ENCODE results near the gene CCDC106. TPM values are rescaled to one million over a fixed set of nuclear protein-coding genes. Genes with fewer than 3 reads are reported as not detected.

CCDC106 gene
- total RNA-seq, 3 donors from 2014 or later = 3.9 to 7.8 (median 4.8) TPM

DNA sequence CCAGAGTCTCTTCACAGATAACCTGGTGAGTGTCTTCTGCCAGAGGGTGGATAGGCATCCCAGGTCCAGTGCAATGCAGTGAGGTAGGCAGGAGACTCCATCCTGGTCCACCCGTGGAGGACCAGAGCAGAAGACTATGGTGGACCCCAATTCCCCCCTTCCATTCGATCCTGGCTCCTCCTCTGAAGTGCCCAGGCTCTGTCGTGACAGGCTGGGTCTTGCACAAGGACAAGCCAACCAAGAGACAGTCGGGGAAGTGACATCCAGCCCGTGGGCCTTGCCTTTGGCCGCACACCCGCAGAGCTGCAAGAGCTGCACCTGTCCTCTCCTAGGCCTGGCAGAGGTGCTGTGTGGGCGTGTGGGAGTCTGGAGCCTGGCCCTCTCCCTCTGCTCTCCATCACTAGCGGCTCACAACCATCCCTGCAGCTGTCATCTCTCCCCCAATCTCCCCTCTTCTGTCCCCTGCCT, 26.8 kb upstream of the CCDC106 start:
- H3K4me1 Mint-ChIP-seq (ENCODE audit: low read depth) = peaks cover 39% of the 10 kb centered on the region
- peaks cover 12% of the 10 kb centered on the region for H3K36me3 Mint-ChIP-seq (ENCODE audit: insufficient read depth)
- DNase-seq (no peak), ATAC-seq (no peak)
- H3K27me3 Mint-ChIP-seq (ENCODE audit: low read depth) = no peaks in the 10 kb centered on the region
- H3K9me3 Mint-ChIP-seq = no peaks in the 10 kb centered on the region
- H3K4me3 Mint-ChIP-seq = no peak overlapping the region

DNA sequence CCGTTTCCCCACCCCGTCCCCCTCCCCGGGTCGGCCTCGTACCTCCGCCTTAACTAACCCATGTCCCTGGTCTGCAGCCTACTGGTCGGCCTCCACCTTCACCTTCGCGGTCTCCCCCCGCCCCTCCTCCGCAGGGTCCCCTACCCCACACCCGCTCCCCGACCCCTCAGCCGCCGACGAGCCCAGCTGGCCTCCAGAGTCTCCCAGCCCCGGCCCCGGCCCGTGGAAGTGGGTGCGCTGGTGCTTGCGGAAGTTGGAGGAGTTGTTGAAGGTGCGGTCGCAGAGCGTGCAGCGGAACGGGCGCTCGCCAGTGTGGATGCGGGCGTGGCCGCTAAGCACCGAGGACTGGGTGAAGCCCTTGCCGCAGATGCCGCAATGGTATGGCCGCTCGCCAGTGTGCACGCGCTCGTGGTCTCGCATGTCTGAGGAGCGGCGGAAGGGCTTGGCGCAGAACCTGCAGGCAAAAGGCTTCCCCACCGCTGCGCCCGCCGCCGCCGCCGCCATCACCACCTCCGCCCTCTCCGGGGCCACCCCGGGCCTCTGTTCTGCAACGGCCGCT, 26.3 kb upstream of the CCDC106 start:
- H3K36me3 Mint-ChIP-seq (ENCODE audit: insufficient read depth) = peaks cover 11% of the 10 kb centered on the region
- no peaks in the 10 kb centered on the region for H3K9me3 Mint-ChIP-seq
- no peaks in the 10 kb centered on the region for H3K27me3 Mint-ChIP-seq (ENCODE audit: low read depth)
- H3K4me1 Mint-ChIP-seq (ENCODE audit: low read depth) = peaks cover 44% of the 10 kb centered on the region
- H3K4me3 Mint-ChIP-seq = no peak overlapping the region
- ATAC-seq (no peak), DNase-seq (no peak)

DNA sequence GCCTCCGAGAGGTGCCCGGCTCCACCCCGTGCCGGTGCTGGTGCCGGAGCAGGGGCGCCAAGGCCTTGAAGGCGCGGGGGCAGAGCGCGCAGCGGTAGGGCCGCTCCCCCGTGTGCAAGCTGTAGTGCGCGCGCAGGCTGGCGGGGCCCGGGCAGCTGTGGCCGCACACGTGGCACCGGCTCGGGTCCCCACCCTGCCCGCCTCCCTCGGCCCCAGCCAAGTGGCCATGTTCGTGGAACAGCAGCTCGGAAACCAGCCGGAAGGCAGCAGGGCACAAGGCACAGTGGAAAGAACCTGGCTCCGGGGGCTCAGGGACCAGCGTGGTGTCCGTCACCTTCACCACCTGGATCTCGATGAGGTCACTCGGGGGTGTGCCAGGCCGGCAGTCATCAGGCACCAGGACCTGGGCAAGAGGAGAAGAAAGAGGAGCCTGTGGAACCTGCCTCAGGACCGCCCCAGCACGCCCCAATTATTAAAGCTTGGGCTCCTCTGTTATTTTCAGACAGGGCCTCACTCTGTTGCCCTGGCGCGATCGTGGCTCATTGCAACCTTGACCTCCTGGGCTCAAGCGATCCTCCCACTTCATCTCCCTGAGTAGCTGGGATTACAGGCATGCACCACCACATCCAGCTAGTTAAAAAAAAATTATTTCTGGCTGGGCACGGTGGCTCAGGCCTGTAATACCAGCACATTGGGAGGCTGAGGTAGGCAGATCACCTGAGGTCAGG, 25.6 kb upstream of the CCDC106 start:
- Mint-ChIP-seq H3K27me3 (ENCODE audit: low read depth) (no peaks in the 10 kb centered on the region), H3K9me3 (no peaks in the 10 kb centered on the region), H3K4me1 (ENCODE audit: low read depth) (peaks cover 50% of the 10 kb centered on the region), H3K4me3 (no peak overlapping the region), H3K36me3 (ENCODE audit: insufficient read depth) (peaks cover 7% of the 10 kb centered on the region)
- ATAC-seq (no peak), DNase-seq (no peak)

DNA sequence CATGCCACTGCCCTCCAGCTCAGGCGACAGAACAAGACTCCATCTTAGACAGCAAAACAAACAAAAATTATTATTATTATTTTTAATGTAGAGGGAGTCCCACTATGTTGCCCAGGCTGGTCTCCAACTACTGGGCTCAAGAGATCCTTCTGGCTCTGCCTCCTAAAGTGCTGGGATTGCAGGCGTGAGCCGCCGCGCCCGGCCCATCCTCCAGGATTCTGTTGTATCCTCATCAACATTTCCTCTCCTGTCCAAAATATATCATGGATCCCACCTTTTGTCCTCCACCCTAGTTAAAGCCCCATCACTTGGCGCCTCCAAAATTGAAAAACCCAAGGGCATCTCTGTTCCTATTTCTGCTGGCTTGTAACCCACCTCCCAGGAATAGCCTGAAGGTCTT, 24.9 kb upstream of the CCDC106 start:
- Mint-ChIP-seq H3K36me3 (ENCODE audit: insufficient read depth) (peaks cover 4% of the 10 kb centered on the region), H3K4me1 (ENCODE audit: low read depth) (peaks cover 53% of the 10 kb centered on the region), H3K27me3 (ENCODE audit: low read depth) (no peaks in the 10 kb centered on the region), H3K4me3 (peak overlapping the region; percentile 19), H3K9me3 (no peaks in the 10 kb centered on the region)
- DNase-seq (no peak), ATAC-seq (no peak)

DNA sequence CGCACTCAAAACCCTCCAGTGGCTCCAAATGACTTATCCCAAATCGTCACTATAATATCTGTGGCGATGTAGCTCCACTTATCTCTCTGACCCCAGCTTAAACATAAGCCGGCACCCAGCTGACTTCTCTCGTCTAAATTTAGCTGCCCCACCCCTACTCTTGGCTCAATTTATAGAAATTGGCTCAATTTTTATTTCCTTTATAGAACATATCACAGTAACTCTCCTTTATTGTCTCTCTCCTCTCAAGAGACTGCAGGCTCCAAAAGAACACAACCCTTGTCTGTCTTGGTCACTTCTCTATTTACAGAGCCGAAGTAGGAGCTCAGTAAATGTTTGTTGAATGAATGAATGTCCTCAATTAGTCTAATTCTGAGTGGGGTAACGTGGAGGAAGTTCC, 24.5 kb upstream of the CCDC106 start:
- DNase-seq = no peak
- peaks cover 4% of the 10 kb centered on the region for H3K36me3 Mint-ChIP-seq (ENCODE audit: insufficient read depth)
- peaks cover 52% of the 10 kb centered on the region for H3K4me1 Mint-ChIP-seq (ENCODE audit: low read depth)
- H3K4me3 Mint-ChIP-seq = peak overlapping the region; percentile 87
- H3K9me3 Mint-ChIP-seq = no peaks in the 10 kb centered on the region
- no peak for ATAC-seq
- H3K27me3 Mint-ChIP-seq (ENCODE audit: low read depth) = no peaks in the 10 kb centered on the region

DNA sequence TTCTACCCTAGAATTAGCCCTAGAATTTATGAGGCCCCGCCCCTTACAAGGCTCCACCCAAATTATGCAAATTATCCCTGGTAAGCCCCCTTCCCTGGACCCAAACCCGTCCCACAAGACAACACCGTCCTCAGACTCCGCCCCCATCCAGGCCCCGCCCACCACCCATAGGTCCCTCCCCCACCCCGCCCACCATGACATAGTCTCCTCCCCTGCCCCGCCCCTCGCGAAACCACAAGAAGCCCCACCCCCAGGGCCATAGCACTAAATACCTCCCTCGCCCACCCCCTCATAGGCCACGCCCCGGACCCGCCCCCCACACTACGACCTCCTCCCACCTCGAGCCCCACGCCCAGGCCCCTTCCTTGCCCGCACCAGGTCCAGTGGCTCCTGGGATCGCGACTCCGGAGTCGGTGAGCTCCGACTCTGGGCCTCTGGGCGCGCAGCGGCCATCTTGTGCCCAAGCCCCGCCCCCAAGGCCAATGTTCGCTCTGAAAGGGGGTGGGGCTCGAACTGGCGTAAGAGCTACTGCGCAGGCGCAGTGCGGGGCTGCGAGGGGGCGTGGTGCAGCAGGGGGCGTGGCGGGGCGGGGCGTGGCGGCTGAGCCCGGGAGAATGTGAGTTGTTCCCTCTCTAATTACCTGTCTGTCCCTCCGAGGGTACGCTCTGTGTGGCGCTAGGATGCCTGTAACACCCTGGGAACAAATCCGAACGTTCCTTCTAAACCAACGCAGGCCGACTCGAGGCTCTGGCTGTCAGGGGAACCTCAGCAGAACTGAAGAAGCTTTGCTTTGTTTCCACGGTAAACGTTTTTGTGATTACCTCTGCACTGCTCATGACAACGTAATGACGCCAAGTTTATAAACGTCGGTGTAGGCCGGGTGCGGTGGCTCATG, 23.7 kb upstream of the CCDC106 start, which contains the start of gene ZNF784:
Gene ZNF784 (minus strand): TSS at position 458 of the 895 bp plus-strand sequence. CDS start 5 bp downstream, at position 453.
- no peaks in the 10 kb centered on the region for H3K9me3 Mint-ChIP-seq
- H3K4me1 Mint-ChIP-seq (ENCODE audit: low read depth) = peaks cover 51% of the 10 kb centered on the region
- ATAC-seq (peak; percentile 80 to 81), DNase-seq (peak; percentile 95)
- no peaks in the 10 kb centered on the region for H3K27me3 Mint-ChIP-seq (ENCODE audit: low read depth)
- peaks cover 4% of the 10 kb centered on the region for H3K36me3 Mint-ChIP-seq (ENCODE audit: insufficient read depth)
- peak within 1 kb of the TSS; percentile 87 for H3K4me3 Mint-ChIP-seq

DNA sequence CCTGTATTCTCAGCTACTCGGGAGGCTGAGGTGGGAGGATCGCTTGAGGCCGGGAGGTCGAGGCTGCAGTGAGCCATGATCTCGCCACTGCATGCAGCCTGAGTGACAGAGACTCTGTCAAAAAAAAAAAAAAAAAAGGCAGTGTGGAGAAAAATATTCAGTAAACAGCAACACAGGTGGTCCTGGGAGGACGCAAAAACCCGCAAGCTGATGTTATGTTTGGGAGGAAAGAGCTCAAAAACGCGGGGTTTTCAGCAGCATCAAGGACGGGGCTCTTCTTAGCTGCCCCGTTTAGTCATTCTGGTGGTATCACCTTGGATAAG, 23.0 kb upstream of the CCDC106 start:
- peaks cover 49% of the 10 kb centered on the region for H3K4me1 Mint-ChIP-seq (ENCODE audit: low read depth)
- ATAC-seq (no peak), DNase-seq (no peak)
- no peaks in the 10 kb centered on the region for H3K27me3 Mint-ChIP-seq (ENCODE audit: low read depth)
- peaks cover 4% of the 10 kb centered on the region for H3K36me3 Mint-ChIP-seq (ENCODE audit: insufficient read depth)
- no peaks in the 10 kb centered on the region for H3K9me3 Mint-ChIP-seq
- peak overlapping the region; percentile 87 for H3K4me3 Mint-ChIP-seq

DNA sequence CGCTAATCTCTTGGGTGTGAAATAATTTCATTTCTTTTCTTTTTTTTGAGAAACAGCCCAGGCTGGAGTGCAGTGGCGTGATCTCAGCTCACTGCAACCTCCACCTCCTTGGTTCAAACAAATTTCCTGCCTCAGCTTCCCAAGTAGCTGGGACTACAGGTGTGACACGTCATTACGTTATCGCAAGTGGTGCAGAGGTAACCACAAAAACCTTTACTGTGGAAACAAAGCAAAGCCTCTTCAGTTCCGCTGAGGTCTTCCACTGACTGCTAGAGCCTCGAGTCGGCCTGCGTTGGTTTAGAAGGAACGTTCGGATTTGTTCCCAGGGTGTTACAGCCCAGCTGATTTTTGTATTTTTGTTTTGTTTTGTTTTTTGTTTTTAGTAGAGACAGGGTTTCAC, 21.7 kb upstream of the CCDC106 start:
- Mint-ChIP-seq H3K4me1 (ENCODE audit: low read depth) (peaks cover 36% of the 10 kb centered on the region), H3K9me3 (no peaks in the 10 kb centered on the region), H3K27me3 (ENCODE audit: low read depth) (no peaks in the 10 kb centered on the region), H3K36me3 (ENCODE audit: insufficient read depth) (no peaks in the 10 kb centered on the region), H3K4me3 (peak overlapping the region; percentile 68)
- DNase-seq = peak; percentile 38
- peak; percentile 61 to 66 for ATAC-seq

DNA sequence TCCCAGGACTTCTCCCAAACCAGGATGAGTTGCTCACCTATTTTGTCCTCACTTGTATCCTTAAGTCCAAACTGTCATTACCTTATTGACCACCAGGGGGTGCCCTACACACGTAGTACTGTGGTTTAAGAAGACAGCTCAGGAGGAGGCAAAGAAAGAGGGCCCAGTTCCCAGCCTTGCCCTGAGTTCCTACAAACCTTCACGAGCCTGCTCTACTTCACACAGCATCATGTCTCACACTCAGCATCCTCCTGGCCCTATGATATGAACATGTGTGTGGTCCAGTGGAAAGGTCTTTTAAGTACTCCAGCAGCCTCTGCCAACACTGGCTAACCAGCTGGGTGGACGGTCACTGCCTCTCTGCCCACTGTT, 15.6 kb upstream of the CCDC106 start:
- no peaks in the 10 kb centered on the region for H3K9me3 Mint-ChIP-seq
- peak; percentile 88 for DNase-seq
- peaks cover 40% of the 10 kb centered on the region for H3K4me1 Mint-ChIP-seq (ENCODE audit: low read depth)
- peaks cover 6% of the 10 kb centered on the region for H3K36me3 Mint-ChIP-seq (ENCODE audit: insufficient read depth)
- no peak overlapping the region for H3K4me3 Mint-ChIP-seq
- peak; percentile 36 to 56 for ATAC-seq
- no peaks in the 10 kb centered on the region for H3K27me3 Mint-ChIP-seq (ENCODE audit: low read depth)

DNA sequence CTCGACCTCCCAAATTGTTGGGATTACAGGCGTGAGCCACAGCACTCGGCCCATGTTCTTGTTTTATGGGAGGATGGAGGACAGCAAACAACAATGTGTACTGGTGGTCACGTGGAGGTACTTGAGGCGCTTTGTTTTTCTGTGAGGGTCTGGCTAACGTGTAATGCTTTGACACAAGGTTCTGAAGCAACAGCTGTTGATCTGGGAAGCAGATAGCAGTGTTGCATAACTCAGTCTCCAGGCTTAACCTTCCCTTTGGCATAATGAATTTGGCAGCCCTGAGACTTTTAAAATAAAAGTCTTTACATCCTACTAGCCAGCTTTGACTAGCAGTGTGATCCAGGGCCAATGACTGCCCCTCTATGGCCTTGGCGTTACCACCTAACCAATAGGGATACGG, 14.2 kb upstream of the CCDC106 start:
- no peak for ATAC-seq
- Mint-ChIP-seq H3K4me1 (ENCODE audit: low read depth) (peaks cover 45% of the 10 kb centered on the region), H3K9me3 (peaks cover under 1% of the 10 kb centered on the region)

DNA sequence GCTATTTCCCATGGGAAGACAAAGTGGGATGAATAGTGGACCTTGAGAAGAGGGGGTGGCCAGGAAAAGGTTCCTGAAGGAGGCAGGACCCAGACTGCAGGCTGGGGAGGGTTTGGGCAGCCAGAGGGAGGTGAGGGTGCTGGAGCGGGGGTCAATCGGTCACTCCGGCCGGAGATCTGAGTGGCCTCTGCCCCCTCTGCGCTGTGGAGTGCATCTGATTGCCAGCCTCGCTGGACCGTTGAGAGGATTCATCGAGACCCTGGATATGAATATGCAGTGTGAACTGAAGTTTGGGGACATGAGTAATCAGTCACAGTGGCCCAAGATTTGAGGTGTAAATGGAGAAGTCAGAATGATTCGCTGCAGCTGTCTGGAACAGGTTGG, 12.7 kb upstream of the CCDC106 start:
- Mint-ChIP-seq H3K9me3 (peaks cover 3% of the 10 kb centered on the region), H3K4me3 (peak overlapping the region; percentile 99), H3K4me1 (ENCODE audit: low read depth) (peaks cover 58% of the 10 kb centered on the region), H3K27me3 (ENCODE audit: low read depth) (no peaks in the 10 kb centered on the region), H3K36me3 (ENCODE audit: insufficient read depth) (peaks cover 19% of the 10 kb centered on the region)
- no peak for DNase-seq
- ATAC-seq = peak; percentile 20 to 36

More for the DNA sequence above, 14.2 kb upstream of the CCDC106 start:
- Mint-ChIP-seq H3K4me3 (no peak overlapping the region), H3K27me3 (ENCODE audit: low read depth) (no peaks in the 10 kb centered on the region), H3K36me3 (ENCODE audit: insufficient read depth) (peaks cover 14% of the 10 kb centered on the region)
- DNase-seq = no peak

DNA sequence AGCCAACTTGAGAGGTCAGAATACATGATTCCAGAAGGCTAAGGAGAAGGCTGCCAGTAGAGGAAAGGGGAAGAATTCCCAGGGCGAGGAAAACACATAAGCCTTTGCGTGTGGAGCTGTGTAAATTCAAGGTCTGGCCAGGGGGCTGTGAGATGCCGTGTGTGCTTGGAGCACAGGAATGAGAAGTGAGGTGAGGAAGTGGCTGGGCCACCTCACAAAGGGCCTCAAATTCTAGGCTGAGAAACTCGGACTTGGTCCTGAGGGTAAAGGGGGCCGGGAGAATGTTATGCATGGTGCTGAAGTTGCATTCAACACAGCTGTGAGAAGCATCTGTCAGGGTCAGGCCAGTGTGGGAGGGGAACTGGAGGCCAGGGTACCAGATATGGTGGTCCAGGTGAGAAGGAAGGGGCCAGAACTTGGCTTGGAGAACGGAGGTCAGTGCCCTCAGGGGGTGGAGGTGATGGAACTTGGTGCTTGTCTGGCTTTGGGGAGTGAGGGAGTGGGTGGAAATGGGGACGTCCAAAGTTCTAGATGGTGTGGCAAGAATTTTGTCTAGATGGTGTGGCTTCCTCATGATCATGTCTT, 12.1 kb upstream of the CCDC106 start:
- ATAC-seq (no peak), DNase-seq (no peak)
- peaks cover 60% of the 10 kb centered on the region for H3K4me1 Mint-ChIP-seq (ENCODE audit: low read depth)
- no peaks in the 10 kb centered on the region for H3K27me3 Mint-ChIP-seq (ENCODE audit: low read depth)
- H3K9me3 Mint-ChIP-seq = peaks cover 3% of the 10 kb centered on the region
- peak overlapping the region; percentile 99 for H3K4me3 Mint-ChIP-seq
- H3K36me3 Mint-ChIP-seq (ENCODE audit: insufficient read depth) = peaks cover 19% of the 10 kb centered on the region

DNA sequence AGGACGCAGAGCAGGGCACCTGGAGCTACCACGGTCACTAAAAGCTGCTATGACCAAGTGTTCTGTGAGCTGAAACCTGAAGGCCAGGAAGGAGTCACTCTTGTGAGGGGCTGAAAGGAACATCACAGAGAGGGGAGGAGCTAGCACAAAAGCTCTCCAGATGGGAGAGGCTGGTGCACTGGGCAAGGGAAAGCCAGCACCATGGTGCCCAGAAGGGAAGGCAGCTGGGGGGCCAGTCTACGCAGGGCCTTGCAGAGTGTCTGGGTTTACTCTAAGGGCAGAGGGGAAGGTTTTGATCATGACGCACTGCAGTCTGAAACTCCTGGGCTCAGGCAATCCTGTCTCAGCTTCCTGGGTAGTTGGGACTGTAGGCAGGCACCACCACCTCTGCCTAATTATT, 11.3 kb upstream of the CCDC106 start:
- Mint-ChIP-seq H3K4me3 (peak overlapping the region; percentile 99), H3K27me3 (ENCODE audit: low read depth) (no peaks in the 10 kb centered on the region), H3K36me3 (ENCODE audit: insufficient read depth) (peaks cover 19% of the 10 kb centered on the region), H3K9me3 (peaks cover 3% of the 10 kb centered on the region), H3K4me1 (ENCODE audit: low read depth) (peaks cover 60% of the 10 kb centered on the region)
- DNase-seq (no peak), ATAC-seq (no peak)

DNA sequence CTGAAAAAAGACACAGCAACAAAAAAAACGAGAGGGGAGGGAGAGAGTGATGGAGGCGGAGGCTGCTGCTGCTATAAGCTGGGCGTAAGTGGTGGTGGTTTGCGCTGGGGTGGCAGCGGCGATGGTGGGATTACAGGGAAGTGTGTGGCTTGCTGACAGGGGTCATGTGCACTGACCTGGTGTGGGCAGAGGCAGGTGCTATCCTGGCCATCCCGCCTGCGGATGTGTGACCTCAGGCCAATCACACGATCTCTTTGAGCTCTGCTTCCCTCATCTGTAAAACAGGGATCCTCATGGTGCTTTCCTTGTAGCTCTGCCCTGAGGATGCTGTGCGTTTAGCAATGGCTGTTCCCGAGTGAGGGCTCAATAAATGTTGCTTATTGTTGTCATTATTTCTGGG, 10.5 kb upstream of the CCDC106 start:
- peak overlapping the region; percentile 99 for H3K4me3 Mint-ChIP-seq
- peaks cover 58% of the 10 kb centered on the region for H3K4me1 Mint-ChIP-seq (ENCODE audit: low read depth)
- ATAC-seq (no peak), DNase-seq (no peak)
- peaks cover 19% of the 10 kb centered on the region for H3K36me3 Mint-ChIP-seq (ENCODE audit: insufficient read depth)
- no peaks in the 10 kb centered on the region for H3K27me3 Mint-ChIP-seq (ENCODE audit: low read depth)
- H3K9me3 Mint-ChIP-seq = peaks cover 3% of the 10 kb centered on the region
